Measurements from ENCODE around the gene PHLDA1. TPM values are rescaled to one million over a fixed set of nuclear protein-coding genes. Genes with fewer than 3 reads are reported as not detected.

Gene PHLDA1
- total and polyA plus RNA-seq, 9 of the 15 experiments (the other 6 are each of a cell fraction or from before 2014, with no cell fraction given): 0.15 to 2.9 (median 0.54) TPM

GRCh38 chr12:76032043-76032981 lies 736 bp upstream of the PHLDA1 start:
- Histone ChIP-seq H3K9me3 (replicated peaks; ENCODE audit: control insufficient read depth, insufficient read depth, low read depth, low read length) (no peaks in the 10 kb centered on the region), H3K27me3 (ENCODE audit: control insufficient read depth in 2 of 2, insufficient read depth in 2 of 2, low read length in 2 of 2) (peaks cover 0 to 8% of the 10 kb centered on the region in 2 experiments; a peak in 1 of 5 replicates), H3K4me1 (replicated peaks in 1 of 2; ENCODE audit: control insufficient read depth in 2 of 2, insufficient read depth in 2 of 2, low read length in 2 of 2) (peaks cover 31 to 37% of the 10 kb centered on the region in 2 experiments; a peak in 4 of 5 replicates), H3K27ac (ENCODE audit: extremely low read depth, low read depth, low read length) (peak overlapping the region; percentile 76), H3K9ac (ENCODE audit: insufficient read depth in 1 of 2, low read depth in 2 of 2, low read length in 2 of 2) (peak overlapping the region; percentile 82 to 93), H3K4me2 (ENCODE audit: insufficient read depth, low read length) (peak overlapping the region; percentile 86), H3K9me1 (ENCODE audit: control insufficient read depth, insufficient read depth, low read length) (no peaks in the 10 kb centered on the region), H3K4me3 (peak overlapping the region; percentile 54), H3K79me2 (ENCODE audit: control insufficient read depth, insufficient read depth, low read length) (no peaks in the 10 kb centered on the region), H2AFZ (ENCODE audit: low read depth, low read length) (peak overlapping the region; percentile 90), H3K36me3 (ENCODE audit: control insufficient read depth, insufficient read depth, low read length) (no peaks in the 10 kb centered on the region), H4K20me1 (replicated peaks; ENCODE audit: control insufficient read depth, insufficient read depth, low read length) (no peaks in the 10 kb centered on the region)
- peak; percentile 70 to 75 (median 74) for DNase-seq (ENCODE audit: extremely low read depth in 1 of 4, low spot score in 3 of 4)
- CTCF ChIA-PET (ENCODE audit: low intra/inter-chr PET ratio): interaction anchor here (0.6 to 1.7 kb wide), 2 partner anchors 485 to 505 kb away, joined by 3 to 6 read pairs; no protein-coding TSS in a partner anchor
- WGBS (ENCODE audit: insufficient coverage, low coverage, missing lambda C conversion rate): 13% methylated on average over 50 of the region's 58 CpGs
- POLR2A ChIA-PET: interaction anchor here (0.5 to 1.6 kb wide), 12 partner anchors 8 to 535 kb away, joined by 3 to 7 read pairs (median 3); no protein-coding TSS in a partner anchor
- intact Hi-C loops (cut with micrococcal nuclease): loop anchor here (2.0 to 10.0 kb wide), 9 partner anchors 80 to 545 kb away; no protein-coding TSS in a partner anchor
- in situ Hi-C loops (cut with MboI): loop anchor here (5.0 to 25.0 kb wide), 2 partner anchors 520 to 695 kb away; partner anchors contain the start of genes CAPS2, GLIPR1L1 and KRR1
- peak; percentile 62 for ATAC-seq
- BruUV-seq (replicated peaks): TSS peak; percentile 73
- FAIRE-seq: peak; percentile 82
- TF ChIP-seq NR2C2 (CRISPR knock-in tag; IDR thresholded peaks at IDR 0.05) (no peak), NR2C2 (tag; IDR thresholded peaks at IDR 0.05) (peak; percentile 54), BRF1 (IDR thresholded peaks at IDR 0.05; ENCODE audit: borderline replicate concordance, extremely low read depth, insufficient read length) (no peak), ZNF551 (CRISPR knock-in tag; IDR thresholded peaks at IDR 0.05) (no peak), CHD7 (IDR thresholded peaks at IDR 0.05; ENCODE audit: low read depth, low read length) (no peak)
- TF ChIP-seq, protein P1, sequence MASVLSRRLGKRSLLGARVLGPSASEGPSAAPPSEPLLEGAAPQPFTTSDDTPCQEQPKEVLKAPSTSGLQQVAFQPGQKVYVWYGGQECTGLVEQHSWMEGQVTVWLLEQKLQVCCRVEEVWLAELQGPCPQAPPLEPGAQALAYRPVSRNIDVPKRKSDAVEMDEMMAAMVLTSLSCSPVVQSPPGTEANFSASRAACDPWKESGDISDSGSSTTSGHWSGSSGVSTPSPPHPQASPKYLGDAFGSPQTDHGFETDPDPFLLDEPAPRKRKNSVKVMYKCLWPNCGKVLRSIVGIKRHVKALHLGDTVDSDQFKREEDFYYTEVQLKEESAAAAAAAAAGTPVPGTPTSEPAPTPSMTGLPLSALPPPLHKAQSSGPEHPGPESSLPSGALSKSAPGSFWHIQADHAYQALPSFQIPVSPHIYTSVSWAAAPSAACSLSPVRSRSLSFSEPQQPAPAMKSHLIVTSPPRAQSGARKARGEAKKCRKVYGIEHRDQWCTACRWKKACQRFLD (CRISPR knock-in tag; IDR thresholded peaks at IDR 0.05): 0 out of 2 replicates have a peak, but pooled peaks have one; percentile 36

All from K562 (cell line).